Endothelial cell of umbilical vein (primary cell): ENCODE measurements around the gene CFAP100.

Source experiments
- CTCF ChIP-seq, 2 donors: IDR thresholded peaks; 1 replicate in 1 of 2; 2 replicates in 1 of 2; pipeline ENCODE4 v1.5.1; 2011; ENCODE audit warnings: low read length in 2 of 2, mild to moderate bottlenecking in 2 of 2, moderate library complexity in 2 of 2, control low read depth in 1 of 2, inconsistent platforms in 1 of 2, low read depth in 1 of 2; ENCODE audit not compliant: insufficient read depth in 1 of 2; ENCODE audit errors: extremely low read depth in 1 of 2
- POLR2A ChIP-seq: IDR thresholded peaks from 2 replicates; pipeline ENCODE4 v1.6.1; 2012; ENCODE audit warnings: low read depth, mild to moderate bottlenecking, control low read depth, low read length

GRCh38 chr3:126480861-126481260 lies 86.2 kb downstream of the CFAP100 start:
- TF ChIP-seq CTCF (IDR thresholded peaks at IDR 0.05; ENCODE audit: extremely low read depth in 1 of 2, insufficient read depth in 1 of 2, low read depth in 1 of 2, low read length in 2 of 2) = no peak
- no peak for TF ChIP-seq POLR2A
